Lung (tissue), 12 donors: ENCODE results near the gene GLI3. TPM values are rescaled to one million over a fixed set of nuclear protein-coding genes. Genes with fewer than 3 reads are reported as not detected.

Experiments used
- ATAC-seq: fragments of 200-7000 bp; cut with Tn5 transposase; one replicate; pipeline ENCODE4 v1.9.1; 2020; ENCODE audit warnings: moderate number of reproducible peaks; ENCODE audit not compliant: insufficient read depth, low FRiP score
- DNase-seq, 3 donors: peaks; one replicate each; pipeline ENCODE4 v3.0.0-alpha.2; 2013 to 2017
- H3K27ac ChIP-seq, 2 donors: one replicate each; pipeline ENCODE4 v1.5.1; 2013; ENCODE audit warnings: mild to moderate bottlenecking in 2 of 2, moderate library complexity in 2 of 2, control low read depth in 1 of 2, inconsistent platforms in 1 of 2, low read depth in 1 of 2, low read length in 1 of 2
- H3K27me3 ChIP-seq, 3 donors: one replicate each; pipeline ENCODE4 v1.5.1; 2013; ENCODE audit warnings: low read length in 2 of 3; ENCODE audit not compliant: control insufficient read depth in 3 of 3, insufficient read depth in 3 of 3
- H3K36me3 ChIP-seq, 4 donors: one replicate each; pipeline ENCODE4 v1.5.1; 2013; ENCODE audit warnings: low read length in 4 of 4, mild to moderate bottlenecking in 1 of 4, moderate library complexity in 1 of 4; ENCODE audit not compliant: control insufficient read depth in 4 of 4, insufficient read depth in 4 of 4
- H3K4me1 ChIP-seq, 5 donors: one replicate each; pipeline ENCODE4 v1.5.1; 2013; ENCODE audit warnings: low read length in 5 of 5, mild to moderate bottlenecking in 2 of 5, moderate library complexity in 1 of 5; ENCODE audit not compliant: control insufficient read depth in 5 of 5, insufficient read depth in 5 of 5
- H3K4me3 ChIP-seq: one replicate; pipeline ENCODE4 v1.5.1; 2013; ENCODE audit warnings: mild to moderate bottlenecking, control low read depth, moderate library complexity
- H3K9ac ChIP-seq, 2 donors: one replicate each; pipeline ENCODE4 v1.5.1; 2013; ENCODE audit warnings: low read length in 2 of 2, control low read depth in 1 of 2; ENCODE audit not compliant: insufficient read depth in 1 of 2
- H3K9me3 ChIP-seq, 4 donors: one replicate each; pipeline ENCODE4 v1.5.1; 2013; ENCODE audit warnings: low read length in 3 of 4, mild to moderate bottlenecking in 1 of 4, moderate library complexity in 1 of 4; ENCODE audit not compliant: control insufficient read depth in 4 of 4, insufficient read depth in 3 of 4
- CTCF ChIP-seq: IDR thresholded peaks from 2 replicates; pipeline ENCODE4 v1.5.1; 2012; ENCODE audit warnings: mild to moderate bottlenecking; ENCODE audit errors: control extremely low read depth, extremely low read depth
- WGBS, 2 donors: extraction: QIAGEN DNeasy Blood & Tissue Kit; methylation state at CpG; one replicate each; pipeline ENCODE4 v1.1.7; 2013; 5-methylcytosine and 5-hydroxymethylcytosine counted together
- polyA plus RNA-seq, 2 donors: library from polyadenylated mRNA; stranded (reverse); fragments of 200-250 nt; gene quantifications; one replicate each; pipeline ENCODE4 v1.2.1, GENCODE V29; 2013
- total RNA-seq, 2 donors: library from RNA; depleted of rRNA in 1 of 2; stranded (reverse); fragments of >200 nt in 1 of 2; gene quantifications; one replicate each; pipeline ENCODE4 v1.2.1, GENCODE V29; 2014 to 2021
- donor health status: control.
- donor health status: control.
- donor health status: Bipolar disorder and iron deficiency.
- donor health status: healthy.
- donor health status: DM: yes; HTN: yes; CAD: no.

The GLI3 gene
- total and polyA plus RNA-seq, 4 donors = 2.0 to 23.4 (median 10.3) TPM

- Histone ChIP-seq H3K27me3 (no peaks in the 10 kb centered on the region), H3K4me3 (no peak overlapping the region), H3K27ac (no peak overlapping the region), H3K4me1 (peaks cover 0 to 40% (median 28%) of the 10 kb centered on the region in 5 donors), H3K36me3 (peaks cover 0 to 11% (median 4%) of the 10 kb centered on the region in 4 donors), H3K9me3 (no peaks in the 10 kb centered on the region), H3K9ac (no peak overlapping the region)
- ATAC-seq (no peak), DNase-seq (no peak)
- 87 to 92% methylated on average over 9 of the region's 9 CpGs for WGBS, 2 donors
- no peak for TF ChIP-seq CTCF
Measured at GRCh38 chr7:42077271-42078135, 159.5 kb downstream of the GLI3 start.

GRCh38 chr7:42076870-42077269 is 160.1 kb downstream of the GLI3 start:
- Histone ChIP-seq H3K9ac (no peak overlapping the region), H3K27me3 (no peaks in the 10 kb centered on the region), H3K4me1 (peaks cover 0 to 40% (median 23%) of the 10 kb centered on the region in 5 donors), H3K27ac (no peak overlapping the region), H3K9me3 (no peaks in the 10 kb centered on the region), H3K4me3 (no peak overlapping the region), H3K36me3 (peaks cover 0 to 11% (median 4%) of the 10 kb centered on the region in 4 donors)
- ATAC-seq (no peak), DNase-seq (no peak)
- WGBS, 2 donors = 69 to 100% methylated on average over 2 of the region's 2 CpGs
- TF ChIP-seq CTCF = no peak

- Histone ChIP-seq H3K36me3 (peaks cover 0 to 11% (median 4%) of the 10 kb centered on the region in 4 donors), H3K27ac (no peak overlapping the region), H3K9ac (no peak overlapping the region), H3K9me3 (no peaks in the 10 kb centered on the region), H3K27me3 (no peaks in the 10 kb centered on the region), H3K4me1 (peaks cover 2 to 40% (median 12%) of the 10 kb centered on the region in 5 donors), H3K4me3 (no peak overlapping the region)
- DNase-seq (no peak), ATAC-seq (no peak)
- TF ChIP-seq CTCF = no peak
Measured at GRCh38 chr7:42075418-42075817, 161.6 kb downstream of the GLI3 start.
